Hematopoietic multipotent progenitor cell treated with erythropoietin and hydrocortisone succinate and interleukin-3 and kit ligand, for 6 days (in vitro differentiated cells): ENCODE measurements around the gene KPRP.

Source experiments
- DNase-seq: peaks from one replicate; pipeline ENCODE4 v3.0.0-alpha.2; 2015

The KPRP gene

DNA sequence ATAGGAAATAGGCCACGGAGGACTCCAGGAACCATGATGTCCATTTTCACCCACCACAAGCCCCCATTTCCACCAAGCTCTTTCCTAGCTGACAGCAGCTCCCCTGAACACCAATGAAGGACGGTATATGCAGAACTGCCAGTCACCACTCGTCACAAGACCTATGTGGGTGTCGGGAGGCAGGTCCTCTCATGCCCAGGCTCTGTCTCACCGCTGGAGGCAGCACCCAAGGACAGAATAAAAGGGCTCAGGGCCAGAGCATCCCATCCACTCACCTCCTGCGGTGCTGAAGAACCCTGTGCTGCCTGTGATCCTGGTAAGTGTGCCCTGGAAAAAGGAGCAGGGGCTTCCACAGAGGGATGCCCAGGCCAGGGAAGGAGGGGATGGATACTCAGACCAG, 17.1 kb downstream of the KPRP start, which contains the start of gene LCE1F:
LCE1F (plus strand) TSS at position 266 of the 400 bp plus-strand sequence. CDS start 1,232 bp downstream, outside the sequence.
- DNase-seq = no peak

GRCh38 chr1:152776361-152776760, 18.5 kb downstream of the KPRP start:
- no peak for DNase-seq

DNA sequence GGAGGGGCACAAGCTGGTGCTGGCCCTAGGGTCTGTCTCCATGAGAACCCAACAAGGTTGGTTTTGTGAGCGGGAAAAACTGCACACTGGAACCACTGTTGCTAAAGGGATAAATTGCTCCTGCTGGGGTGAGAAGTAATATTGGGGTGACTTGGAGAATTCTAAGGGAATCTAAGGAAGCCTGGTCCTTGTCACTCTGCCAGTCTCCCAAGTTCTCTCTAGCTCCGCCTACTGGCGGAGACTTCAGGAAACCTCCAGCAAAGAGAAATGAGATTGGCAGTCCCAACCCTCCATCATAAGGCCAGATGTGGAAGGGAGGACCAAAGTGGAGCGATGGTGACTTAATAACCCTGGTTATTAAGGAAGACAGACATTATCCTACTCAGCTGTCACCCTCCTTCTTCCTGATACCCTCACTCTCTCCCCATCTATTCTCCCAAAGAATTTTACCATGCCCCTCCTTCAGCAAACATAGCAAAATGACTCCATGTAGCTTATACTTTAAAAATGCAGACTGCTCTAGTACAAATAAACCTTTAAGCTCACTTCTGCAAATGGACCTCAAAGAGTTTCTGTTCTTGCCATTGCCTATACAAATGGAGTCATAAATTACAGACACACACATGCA, 19.8 kb downstream of the KPRP start:
- peak; percentile 48 for DNase-seq

- DNase-seq = no peak
Measured at GRCh38 chr1:152783095-152783494, 25.3 kb downstream of the KPRP start.

DNA sequence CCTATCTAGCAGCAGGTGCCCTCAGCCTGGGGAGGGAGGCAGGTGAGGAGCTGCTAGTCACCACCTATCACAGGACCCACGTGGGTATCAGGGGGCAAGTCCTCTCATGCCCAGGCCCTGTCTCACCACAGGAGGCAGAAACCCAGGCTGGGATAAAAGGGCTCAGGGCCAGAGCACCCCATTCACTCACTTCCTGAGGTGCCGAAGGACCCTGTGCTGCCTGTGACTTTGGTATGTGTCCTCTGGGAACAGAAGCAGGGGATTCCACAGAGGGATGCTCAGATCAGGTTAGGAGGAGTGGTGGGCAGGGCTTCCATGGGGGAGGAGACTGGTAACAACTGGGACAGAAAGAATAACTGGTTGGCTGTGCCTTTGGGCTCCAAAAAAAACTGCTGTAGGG, 28.3 kb downstream of the KPRP start, which contains the start of gene LCE1E:
LCE1E (plus strand) TSS at position 181 of the 400 bp plus-strand sequence. CDS start 1,043 bp downstream, outside the sequence.
- DNase-seq = no peak

DNA sequence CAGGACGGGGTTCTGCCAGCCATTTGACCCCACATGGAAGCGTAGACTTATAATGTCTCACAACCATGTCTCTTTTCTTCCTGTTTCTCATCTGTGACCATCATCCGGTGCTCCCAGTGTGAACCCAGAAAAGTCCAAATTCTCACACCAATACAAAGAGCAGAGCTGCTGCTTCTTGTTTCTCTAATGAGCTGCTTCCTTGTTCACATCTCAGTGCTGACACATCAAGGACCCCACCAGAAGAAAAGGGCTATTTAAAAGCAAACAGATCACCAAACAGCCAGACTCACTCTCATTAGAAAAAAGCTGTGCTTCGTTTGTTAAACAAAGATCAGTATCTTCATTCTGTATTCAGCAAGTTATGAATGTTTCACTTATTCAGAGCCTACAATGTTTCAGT, 37.9 kb downstream of the KPRP start:
- no peak for DNase-seq

GRCh38 chr1:152796421-152796820, 38.6 kb downstream of the KPRP start, which contains the start of gene LCE1D:
LCE1D (plus strand) TSS chr1:152796721; CDS start chr1:152797795, 1,074 bp downstream.
- no peak for DNase-seq

DNA sequence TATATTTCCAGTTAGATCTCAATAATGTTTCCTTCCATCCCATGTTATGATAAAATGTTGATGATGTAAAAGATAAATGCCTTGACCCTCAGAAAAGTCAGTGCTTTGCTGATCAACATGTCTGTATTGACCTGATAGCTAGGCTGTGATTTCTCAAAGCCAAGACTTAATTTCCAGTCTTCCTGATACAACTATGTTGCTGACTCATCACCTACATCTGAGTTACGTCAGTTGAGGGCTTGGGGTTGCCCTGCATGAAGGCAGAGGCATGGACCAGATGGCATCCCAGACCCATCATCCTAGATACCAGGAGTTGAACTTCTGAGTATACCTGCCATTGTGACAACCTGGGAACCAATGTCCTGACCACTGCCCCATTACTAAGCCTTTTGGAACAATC, 43.5 kb downstream of the KPRP start:
- no peak for DNase-seq

- no peak for DNase-seq
Measured at GRCh38 chr1:152806576-152806975, 48.8 kb downstream of the KPRP start, which contains the start of gene LCE1C. LCE1C (minus strand) TSS chr1:152806651; CDS start chr1:152805478, 1,173 bp downstream.

DNA sequence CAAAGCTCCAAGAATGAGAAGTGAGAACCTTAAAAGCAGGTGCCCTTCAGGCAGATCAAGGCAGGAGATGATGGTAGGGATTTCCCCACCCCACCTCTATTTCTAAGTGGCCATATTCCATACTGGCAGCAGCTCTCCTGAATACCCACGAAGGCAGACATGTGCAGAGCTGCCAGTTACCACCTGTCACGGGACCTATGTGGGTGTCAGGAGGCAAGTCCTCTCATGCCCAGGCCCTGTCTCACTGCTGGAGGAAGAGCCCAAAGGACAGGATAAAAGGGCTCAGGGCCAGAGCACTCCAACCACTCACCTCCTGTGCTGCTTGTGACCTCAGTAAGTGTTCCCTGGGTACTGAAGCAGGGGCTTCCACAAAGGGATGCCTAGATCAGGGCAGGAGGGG, 53.2 kb downstream of the KPRP start:
- no peak for DNase-seq
